Thoracic aorta (tissue), 2 donors: ENCODE measurements around the gene NFIA. TPM values are rescaled to one million over a fixed set of nuclear protein-coding genes. Genes with fewer than 3 reads are reported as not detected.

Experiments used
- ATAC-seq: fragments of 150-250 bp; one replicate; pipeline ENCODE4 v1.8.0; 2017; ENCODE audit warnings: low read depth; ENCODE audit not compliant: insufficient number of reproducible peaks, low FRiP score
- DNase-seq: peaks from one replicate; pipeline ENCODE4 v3.0.0-alpha.2; 2020; ENCODE audit warnings: low spot score
- H3K27ac ChIP-seq, 2 donors: fragments of 200-600 bp; sonication (generic); 1 replicate in 1 of 2; 2 replicates in 1 of 2; pipeline ENCODE4 v1.5.1; 2016; ENCODE audit warnings: mild to moderate bottlenecking in 2 of 2, moderate library complexity in 2 of 2
- H3K27me3 ChIP-seq: fragments of 200-600 bp; sonication (generic); replicated peaks from 2 replicates; pipeline ENCODE4 v1.6.0; 2016; ENCODE audit warnings: mild to moderate bottlenecking; ENCODE audit not compliant: insufficient read depth
- H3K36me3 ChIP-seq: fragments of 200-600 bp; sonication (generic); one replicate; pipeline ENCODE4 v1.5.1; 2016
- H3K4me1 ChIP-seq, 2 donors: fragments of 200-600 bp; sonication (generic); 1 replicate in 1 of 2; 2 replicates in 1 of 2; pipeline versions ENCODE4 v1.5.1 to v1.6.0; 2016; ENCODE audit warnings: low read depth in 2 of 2, mild to moderate bottlenecking in 1 of 2; ENCODE audit not compliant: control insufficient read depth in 1 of 2
- H3K4me3 ChIP-seq: fragments of 200-600 bp; sonication (generic); 2 replicates; pipeline ENCODE4 v1.5.1; 2016; ENCODE audit warnings: mild to moderate bottlenecking
- H3K9me3 ChIP-seq: fragments of 200-600 bp; sonication (generic); 2 replicates; pipeline ENCODE4 v1.5.1; 2016
- CTCF ChIP-seq: fragments of 200-600 bp; sonication (generic); IDR thresholded peaks from one replicate; pipeline ENCODE4 v1.5.1; 2019; ENCODE audit warnings: antibody characterized with exemption
- total RNA-seq, 2 donors: library from RNA; depleted of rRNA; stranded (reverse); fragments of >200 nt; gene quantifications; one replicate each; pipeline versions ENCODE4 v1.1.0 to v1.2.3, GENCODE V29; 2016

Gene NFIA
- total RNA-seq, 2 donors from 2014 or later, result 99.8 to 118 TPM

- DNase-seq (no peak), ATAC-seq (no peak)
- no peaks in the 10 kb centered on the region for H3K36me3 ChIP-seq
- peaks cover 5 to 46% of the 10 kb centered on the region in 2 donors for H3K4me1 ChIP-seq
- no peaks in the 10 kb centered on the region for H3K27me3 ChIP-seq
- no peaks in the 10 kb centered on the region for H3K9me3 ChIP-seq
- H3K27ac ChIP-seq, result no peak overlapping the region
- no peak for TF ChIP-seq CTCF
- no peak overlapping the region for H3K4me3 ChIP-seq
These were observed 292.9 kb downstream of the NFIA start for GRCh38 chr1:61375082-61375880.

GRCh38 chr1:61376151-61376550 is 293.8 kb downstream of the NFIA start:
- no peak for DNase-seq
- no peak for ATAC-seq
- no peaks in the 10 kb centered on the region for H3K36me3 ChIP-seq
- H3K27ac ChIP-seq, result no peak overlapping the region
- no peaks in the 10 kb centered on the region for H3K9me3 ChIP-seq
- no peaks in the 10 kb centered on the region for H3K27me3 ChIP-seq
- peaks cover 9 to 48% of the 10 kb centered on the region in 2 donors for H3K4me1 ChIP-seq
- no peak overlapping the region for H3K4me3 ChIP-seq
- TF ChIP-seq CTCF, result no peak

- no peaks in the 10 kb centered on the region for H3K27me3 ChIP-seq
- TF ChIP-seq CTCF, result no peak
- ATAC-seq (no peak), DNase-seq (no peak)
- no peaks in the 10 kb centered on the region for H3K36me3 ChIP-seq
- H3K4me3 ChIP-seq, result no peak overlapping the region
- H3K27ac ChIP-seq, result no peak overlapping the region
- H3K9me3 ChIP-seq, result no peaks in the 10 kb centered on the region
- H3K4me1 ChIP-seq, result peaks cover 14 to 58% of the 10 kb centered on the region in 2 donors
These were observed 295.0 kb downstream of the NFIA start for GRCh38 chr1:61377242-61377958.

GRCh38 chr1:61378494-61379180 is 296.3 kb downstream of the NFIA start:
- peaks cover 8% of the 10 kb centered on the region for H3K36me3 ChIP-seq
- no peaks in the 10 kb centered on the region for H3K9me3 ChIP-seq
- no peak overlapping the region for H3K4me3 ChIP-seq
- DNase-seq (no peak), ATAC-seq (no peak)
- peaks cover 13 to 50% of the 10 kb centered on the region in 2 donors for H3K4me1 ChIP-seq
- TF ChIP-seq CTCF, result no peak
- no peaks in the 10 kb centered on the region for H3K27me3 ChIP-seq
- no peak overlapping the region for H3K27ac ChIP-seq

- DNase-seq (no peak), ATAC-seq (no peak)
- no peak for TF ChIP-seq CTCF
- Histone ChIP-seq H3K9me3 (no peaks in the 10 kb centered on the region), H3K27ac (no peak overlapping the region), H3K4me1 (peaks cover 13 to 42% of the 10 kb centered on the region in 2 donors), H3K36me3 (peaks cover 8% of the 10 kb centered on the region), H3K4me3 (no peak overlapping the region), H3K27me3 (no peaks in the 10 kb centered on the region)
These were observed 297.3 kb downstream of the NFIA start for GRCh38 chr1:61379693-61380092.
